Astrocyte (in vitro differentiated cells and primary cell): Measurements from ENCODE around the gene PLEKHS1. TPM values are rescaled to one million over a fixed set of nuclear protein-coding genes. Genes with fewer than 3 reads are reported as not detected.

Experiments used
- microRNA-seq: library from miRNA; unstranded; fragments of <30 nt; microRNA quantifications from one replicate; pipeline ENCODE4 v1.2.0, GENCODE V29; 2020
- total RNA-seq: library from RNA; stranded (reverse); gene quantifications from 2 replicates; pipeline ENCODE4 v1.2.1, GENCODE V29; 2021

Gene PLEKHS1
- total RNA-seq, 1 donor from 2014 or later, result not detected

Small RNAs within 50 kb of the gene (microRNA-seq; reads per million reads assigned to microRNA genes)
- not detected for gene MIR4483

Other genes starting within 250 kb of the PLEKHS1 start
- not detected in 2 replicates for gene HABP2, start 198.6 kb upstream of the PLEKHS1 start, total RNA-seq
- not detected in 2 replicates for gene NRAP, start 87.6 kb upstream of the PLEKHS1 start, total RNA-seq
- gene CASP7, start 71.8 kb upstream of the PLEKHS1 start, total RNA-seq, result 41.9 and 44.9 TPM in 2 replicates
- 3.7 and 3.8 TPM in 2 replicates for gene DCLRE1A, start 102.4 kb downstream of the PLEKHS1 start, total RNA-seq
- gene NHLRC2, start 103.0 kb downstream of the PLEKHS1 start, total RNA-seq, result 15.6 and 16.9 TPM in 2 replicates